Measurements from ENCODE around the gene F8A3. TPM values are rescaled to one million over a fixed set of nuclear protein-coding genes. Genes with fewer than 3 reads are reported as not detected.

F8A3 gene
- total and polyA plus RNA-seq, 9 of the 15 experiments (the other 6 are each of a cell fraction or from before 2014, with no cell fraction given) = not detected

DNA sequence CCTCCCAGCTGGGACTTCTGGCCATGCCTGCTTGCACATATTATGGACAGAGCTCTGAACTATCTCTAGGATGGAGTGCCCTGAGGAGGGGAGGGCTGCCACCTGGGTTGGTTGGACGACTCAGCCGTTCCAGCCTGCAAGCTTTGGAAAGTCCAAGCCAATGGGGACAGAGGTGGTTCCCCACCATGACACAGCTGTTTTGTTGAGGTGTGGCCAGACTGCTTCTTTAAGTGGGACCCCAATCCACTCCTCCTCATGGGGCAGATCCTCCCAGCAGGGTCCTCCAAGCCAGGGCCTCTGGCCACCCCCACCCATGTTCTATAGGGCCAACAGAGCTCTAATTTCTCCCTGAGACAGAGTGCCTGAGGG is 22.7 kb downstream of the F8A3 start:
- intact Hi-C loops (cut with micrococcal nuclease) = no loop called here
- in situ Hi-C loops (cut with MboI) = no loop called here
- peak overlapping the region; percentile 64 for H2AFZ ChIP-seq (ENCODE audit: low read depth, low read length)
- ChIA-PET CTCF (ENCODE audit: low intra/inter-chr PET ratio) (no interaction called here), POLR2A (no interaction called here)
- no peaks in the 10 kb centered on the region for H4K20me1 ChIP-seq (replicated peaks; ENCODE audit: control insufficient read depth, insufficient read depth, low read length)
- H3K4me2 ChIP-seq (ENCODE audit: insufficient read depth, low read length) = peak overlapping the region; percentile 61
- peak; percentile 74 for ATAC-seq
- H3K9me1 ChIP-seq (ENCODE audit: control insufficient read depth, insufficient read depth, low read length) = no peaks in the 10 kb centered on the region
- peak; percentile 5 to 48 (median 9) for DNase-seq (ENCODE audit: extremely low read depth in 1 of 4, low spot score in 3 of 4)
- H3K4me1 ChIP-seq (replicated peaks in 1 of 2; ENCODE audit: control insufficient read depth in 2 of 2, insufficient read depth in 2 of 2, low read length in 2 of 2) = peaks cover 16% of the 10 kb centered on the region in 2 experiments
- no peak overlapping the region for H3K4me3 ChIP-seq
- WGBS (ENCODE audit: insufficient coverage, low coverage, missing lambda C conversion rate) = 21% methylated on average over 2 of the region's 2 CpGs
- no peak for FAIRE-seq
- 0 out of 2 replicates have a peak, but pooled peaks cover 2% of the 10 kb centered on the region for H3K9me3 ChIP-seq (replicated peaks; ENCODE audit: control insufficient read depth, insufficient read depth, low read depth, low read length)
- H3K79me2 ChIP-seq (ENCODE audit: control insufficient read depth, insufficient read depth, low read length) = no peaks in the 10 kb centered on the region
- H3K27ac ChIP-seq (ENCODE audit: extremely low read depth, low read depth, low read length) = peak overlapping the region; percentile 57
- no peaks in the 10 kb centered on the region for H3K36me3 ChIP-seq (ENCODE audit: control insufficient read depth, insufficient read depth, low read length)
- H3K9ac ChIP-seq (ENCODE audit: insufficient read depth in 1 of 2, low read depth in 2 of 2, low read length in 2 of 2) = no peak overlapping the region; a peak in 1 of 4 replicates
- no TSS peak for BruUV-seq (replicated peaks)
- no peaks in the 10 kb centered on the region for H3K27me3 ChIP-seq (ENCODE audit: control insufficient read depth in 2 of 2, insufficient read depth in 2 of 2, low read length in 2 of 2)
- TF ChIP-seq ZEB2 (IDR thresholded peaks at IDR 0.05) (no peak), RAD21 (CRISPR knock-in tag; conservative IDR thresholded peaks at IDR 0.05 in 1 of 2, IDR thresholded peaks at IDR 0.05 in 1 of 2) (no peak), NFE2L1 (tag; IDR thresholded peaks at IDR 0.05; ENCODE audit: borderline replicate concordance, low read depth) (peak; percentile 31; the same call in 1 of the 2 replicates), ETS1 (conservative IDR thresholded peaks at IDR 0.05; ENCODE audit: control insufficient read depth, low read depth, low read length) (no peak), PRDM10 (IDR thresholded peaks at IDR 0.05; ENCODE audit: partially characterized antibody) (peak; percentile 36), MAFG (tag; conservative IDR thresholded peaks at IDR 0.05) (peak; percentile 66), C11orf30 (IDR thresholded peaks at IDR 0.05; ENCODE audit: low read depth) (peak; percentile 61), ZNF316 (IDR thresholded peaks at IDR 0.05) (peak; percentile 64)
- TF ChIP-seq, protein P1, sequence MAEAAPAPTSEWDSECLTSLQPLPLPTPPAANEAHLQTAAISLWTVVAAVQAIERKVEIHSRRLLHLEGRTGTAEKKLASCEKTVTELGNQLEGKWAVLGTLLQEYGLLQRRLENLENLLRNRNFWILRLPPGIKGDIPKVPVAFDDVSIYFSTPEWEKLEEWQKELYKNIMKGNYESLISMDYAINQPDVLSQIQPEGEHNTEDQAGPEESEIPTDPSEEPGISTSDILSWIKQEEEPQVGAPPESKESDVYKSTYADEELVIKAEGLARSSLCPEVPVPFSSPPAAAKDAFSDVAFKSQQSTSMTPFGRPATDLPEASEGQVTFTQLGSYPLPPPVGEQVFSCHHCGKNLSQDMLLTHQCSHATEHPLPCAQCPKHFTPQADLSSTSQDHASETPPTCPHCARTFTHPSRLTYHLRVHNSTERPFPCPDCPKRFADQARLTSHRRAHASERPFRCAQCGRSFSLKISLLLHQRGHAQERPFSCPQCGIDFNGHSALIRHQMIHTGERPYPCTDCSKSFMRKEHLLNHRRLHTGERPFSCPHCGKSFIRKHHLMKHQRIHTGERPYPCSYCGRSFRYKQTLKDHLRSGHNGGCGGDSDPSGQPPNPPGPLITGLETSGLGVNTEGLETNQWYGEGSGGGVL (CRISPR knock-in tag; IDR thresholded peaks at IDR 0.05) = no peak
